Gastrocnemius medialis (tissue), 4 donors: ENCODE results near the gene STX8.

Experiments
- POLR2A ChIP-seq, 2 donors: fragments of 450-650 bp; IDR thresholded peaks; one replicate each; pipeline ENCODE4 v1.6.1; 2017; ENCODE audit warnings: antibody characterized with exemption in 2 of 2, mild to moderate bottlenecking in 2 of 2, moderate library complexity in 2 of 2
- TF ChIP-seq, protein P1 (sequence below), 5 experiments: fragments of 450-650 bp in 3 of 5; fragments of 200-600 bp in 2 of 5; sonication (generic) in 2 of 5; IDR thresholded peaks in 4 of 5; conservative IDR thresholded peaks in 1 of 5; 1 replicate in 4 of 5; 2 replicates in 1 of 5; pipeline ENCODE4 v1.5.1; 2016 to 2019; ENCODE audit warnings: antibody characterized with exemption in 5 of 5, mild to moderate bottlenecking in 3 of 5, moderate library complexity in 3 of 5

DNA sequence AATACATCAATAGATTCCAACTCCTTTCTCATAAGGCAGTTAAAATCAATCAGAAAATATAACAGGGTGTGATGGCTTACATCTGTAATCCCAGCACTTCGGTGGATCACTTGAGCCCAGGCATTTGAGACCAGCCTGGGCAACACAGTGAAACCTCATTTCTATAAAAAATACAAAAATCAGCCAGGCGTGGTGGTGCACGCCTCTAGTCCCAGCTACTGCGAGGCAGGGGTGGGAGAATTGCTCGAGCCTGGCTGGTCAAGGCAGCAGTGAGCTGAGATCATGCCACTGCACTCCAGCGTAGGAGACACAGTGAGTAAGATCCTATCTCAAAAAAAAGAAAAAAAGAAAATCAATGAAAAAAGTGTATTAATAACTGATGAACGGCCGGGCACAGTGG is 295.7 kb downstream of the STX8 start:
- TF ChIP-seq, protein P1, sequence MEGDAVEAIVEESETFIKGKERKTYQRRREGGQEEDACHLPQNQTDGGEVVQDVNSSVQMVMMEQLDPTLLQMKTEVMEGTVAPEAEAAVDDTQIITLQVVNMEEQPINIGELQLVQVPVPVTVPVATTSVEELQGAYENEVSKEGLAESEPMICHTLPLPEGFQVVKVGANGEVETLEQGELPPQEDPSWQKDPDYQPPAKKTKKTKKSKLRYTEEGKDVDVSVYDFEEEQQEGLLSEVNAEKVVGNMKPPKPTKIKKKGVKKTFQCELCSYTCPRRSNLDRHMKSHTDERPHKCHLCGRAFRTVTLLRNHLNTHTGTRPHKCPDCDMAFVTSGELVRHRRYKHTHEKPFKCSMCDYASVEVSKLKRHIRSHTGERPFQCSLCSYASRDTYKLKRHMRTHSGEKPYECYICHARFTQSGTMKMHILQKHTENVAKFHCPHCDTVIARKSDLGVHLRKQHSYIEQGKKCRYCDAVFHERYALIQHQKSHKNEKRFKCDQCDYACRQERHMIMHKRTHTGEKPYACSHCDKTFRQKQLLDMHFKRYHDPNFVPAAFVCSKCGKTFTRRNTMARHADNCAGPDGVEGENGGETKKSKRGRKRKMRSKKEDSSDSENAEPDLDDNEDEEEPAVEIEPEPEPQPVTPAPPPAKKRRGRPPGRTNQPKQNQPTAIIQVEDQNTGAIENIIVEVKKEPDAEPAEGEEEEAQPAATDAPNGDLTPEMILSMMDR (IDR thresholded peaks at IDR 0.05 in 4 of 5, conservative IDR thresholded peaks at IDR 0.05 in 1 of 5): no peak
- TF ChIP-seq POLR2A (IDR thresholded peaks at IDR 0.05): no peak
